Uterus (tissue), 2 donors: ENCODE measurements around the gene DPCD.

Source experiments
- POLR2A ChIP-seq, 2 donors: fragments of 450-650 bp; IDR thresholded peaks; one replicate each; pipeline ENCODE4 v1.6.1; 2016; ENCODE audit warnings: antibody characterized with exemption in 2 of 2, mild to moderate bottlenecking in 1 of 2, moderate library complexity in 1 of 2
- TF ChIP-seq, protein P1 (sequence below), 4 experiments: fragments of 200-600 bp in 2 of 4; fragments of 450-650 bp in 2 of 4; sonication (generic) in 2 of 4; IDR thresholded peaks; one replicate each; pipeline ENCODE4 v1.5.1; 2016 to 2019; ENCODE audit warnings: antibody characterized with exemption in 4 of 4, mild to moderate bottlenecking in 2 of 4, moderate library complexity in 1 of 4

DNA sequence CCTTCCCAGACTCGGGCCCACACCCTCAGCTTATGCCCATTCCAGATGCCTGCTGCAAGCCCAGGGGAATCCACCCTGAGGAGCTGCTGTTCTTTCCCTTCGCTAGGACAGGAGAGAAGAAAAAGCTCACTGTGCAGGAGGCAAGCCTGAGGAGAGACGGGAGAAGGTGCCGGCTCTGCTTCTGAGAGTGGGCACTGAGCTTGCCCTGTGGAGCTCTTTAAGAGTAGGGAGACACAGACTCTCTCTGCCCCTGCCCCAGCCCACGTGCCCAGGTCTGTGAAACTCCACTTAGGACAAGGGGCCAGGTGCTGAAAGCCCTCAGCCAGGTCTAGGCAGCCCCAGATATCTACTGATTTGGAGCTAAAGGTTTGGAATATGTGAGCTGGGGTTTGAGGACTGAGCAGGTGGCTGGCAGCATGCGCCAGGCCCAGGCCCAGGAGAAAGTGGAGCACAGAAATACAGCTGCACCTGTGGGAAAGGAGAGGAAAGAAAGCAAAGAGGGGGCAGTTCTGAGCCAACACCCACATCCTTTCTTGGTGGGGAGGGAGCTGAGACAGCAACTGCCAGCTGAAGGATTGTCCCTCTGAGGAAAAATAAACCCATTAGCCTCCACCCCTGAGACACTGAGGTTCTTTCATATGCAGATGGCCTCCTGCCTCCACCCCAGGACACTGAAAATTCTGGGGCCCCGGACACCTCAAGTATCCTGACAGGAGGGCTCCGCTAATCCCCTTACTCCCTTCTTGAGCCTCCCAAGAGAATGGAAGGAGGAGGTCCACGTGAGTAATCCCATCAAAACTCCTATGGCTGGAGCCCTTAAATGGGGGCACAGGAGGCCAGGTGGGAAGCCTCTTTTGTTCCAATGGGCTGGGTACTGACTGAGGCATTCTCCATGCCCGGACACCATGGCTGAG, 7.4 kb upstream of the DPCD start:
- no peak for TF ChIP-seq POLR2A (IDR thresholded peaks at IDR 0.05)
- TF ChIP-seq, protein P1, sequence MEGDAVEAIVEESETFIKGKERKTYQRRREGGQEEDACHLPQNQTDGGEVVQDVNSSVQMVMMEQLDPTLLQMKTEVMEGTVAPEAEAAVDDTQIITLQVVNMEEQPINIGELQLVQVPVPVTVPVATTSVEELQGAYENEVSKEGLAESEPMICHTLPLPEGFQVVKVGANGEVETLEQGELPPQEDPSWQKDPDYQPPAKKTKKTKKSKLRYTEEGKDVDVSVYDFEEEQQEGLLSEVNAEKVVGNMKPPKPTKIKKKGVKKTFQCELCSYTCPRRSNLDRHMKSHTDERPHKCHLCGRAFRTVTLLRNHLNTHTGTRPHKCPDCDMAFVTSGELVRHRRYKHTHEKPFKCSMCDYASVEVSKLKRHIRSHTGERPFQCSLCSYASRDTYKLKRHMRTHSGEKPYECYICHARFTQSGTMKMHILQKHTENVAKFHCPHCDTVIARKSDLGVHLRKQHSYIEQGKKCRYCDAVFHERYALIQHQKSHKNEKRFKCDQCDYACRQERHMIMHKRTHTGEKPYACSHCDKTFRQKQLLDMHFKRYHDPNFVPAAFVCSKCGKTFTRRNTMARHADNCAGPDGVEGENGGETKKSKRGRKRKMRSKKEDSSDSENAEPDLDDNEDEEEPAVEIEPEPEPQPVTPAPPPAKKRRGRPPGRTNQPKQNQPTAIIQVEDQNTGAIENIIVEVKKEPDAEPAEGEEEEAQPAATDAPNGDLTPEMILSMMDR (IDR thresholded peaks at IDR 0.05), result no peak
